Chondrocyte (in vitro differentiated cells): Measurements from ENCODE around the gene MIGA1. TPM values are rescaled to one million over a fixed set of nuclear protein-coding genes. Genes with fewer than 3 reads are reported as not detected.

Experiments
- DNase-seq: peaks from one replicate; pipeline ENCODE4 v3.0.0; 2021; ENCODE audit warnings: mixed read lengths, low spot score
- H3K27ac Mint-ChIP-seq: one replicate; pipeline ENCODE4 v1.8.0; 2021; ENCODE audit warnings: mild to moderate bottlenecking, moderate library complexity, mixed read lengths; ENCODE audit not compliant: unreplicated experiment
- H3K27me3 Mint-ChIP-seq: 2 replicates; pipeline ENCODE4 v1.8.0; 2021; ENCODE audit warnings: low read depth, mixed read lengths
- H3K36me3 Mint-ChIP-seq: 2 replicates; pipeline ENCODE4 v1.8.0; 2021; ENCODE audit warnings: low read depth, mixed read lengths
- H3K4me1 Mint-ChIP-seq: 2 replicates; pipeline ENCODE4 v1.8.0; 2021; ENCODE audit warnings: low read depth, mild to moderate bottlenecking, mixed read lengths
- H3K4me3 Mint-ChIP-seq: one replicate; pipeline ENCODE4 v1.8.0; 2021; ENCODE audit warnings: mild to moderate bottlenecking, moderate library complexity, mixed read lengths; ENCODE audit not compliant: unreplicated experiment
- H3K9me3 Mint-ChIP-seq: 2 replicates; pipeline ENCODE4 v1.8.0; 2021; ENCODE audit warnings: low read depth, mixed read lengths
- CTCF ChIP-seq: fragments of 200-600 bp; sonication (generic); IDR thresholded peaks from 2 replicates; pipeline ENCODE4 v1.5.0; 2021; ENCODE audit warnings: antibody characterized with exemption, mild to moderate bottlenecking, moderate library complexity
- total RNA-seq: library from RNA; stranded (reverse); gene quantifications from 3 replicates; pipeline ENCODE4 v1.2.1, GENCODE V29; 2021

The MIGA1 gene
- total RNA-seq, 1 donor from 2014 or later: 18.6 TPM

GRCh38 chr1:77759071-77760028 lies 20.1 kb upstream of the MIGA1 start, which contains the start of gene USP33:
Gene USP33, minus strand, starts transcription at chr1:77759852. Its CDS starts 18,155 bp downstream, at chr1:77741697.
- no peak for TF ChIP-seq CTCF
- Mint-ChIP-seq H3K36me3 (no peaks in the 10 kb centered on the region), H3K9me3 (no peaks in the 10 kb centered on the region), H3K27me3 (no peaks in the 10 kb centered on the region), H3K4me3 (peak within 1 kb of the TSS; percentile 92), H3K4me1 (peaks cover 34% of the 10 kb centered on the region), H3K27ac (peak within 1 kb of the TSS; percentile 94)
- DNase-seq: no peak

- TF ChIP-seq CTCF: no peak
- H3K4me1 Mint-ChIP-seq: peaks cover 25% of the 10 kb centered on the region
- H3K9me3 Mint-ChIP-seq: no peaks in the 10 kb centered on the region
- no peak overlapping the region for H3K27ac Mint-ChIP-seq
- no peak overlapping the region for H3K4me3 Mint-ChIP-seq
- H3K36me3 Mint-ChIP-seq: no peaks in the 10 kb centered on the region
- DNase-seq: no peak
- no peaks in the 10 kb centered on the region for H3K27me3 Mint-ChIP-seq
Measured at GRCh38 chr1:77762072-77762476, 17.4 kb upstream of the MIGA1 start.

- Mint-ChIP-seq H3K4me1 (no peaks in the 10 kb centered on the region), H3K27ac (no peak overlapping the region), H3K36me3 (no peaks in the 10 kb centered on the region), H3K27me3 (no peaks in the 10 kb centered on the region), H3K4me3 (no peak overlapping the region), H3K9me3 (no peaks in the 10 kb centered on the region)
- TF ChIP-seq CTCF: no peak
- DNase-seq: no peak
Measured at GRCh38 chr1:77768006-77768405, 11.4 kb upstream of the MIGA1 start.

GRCh38 chr1:77776007-77776700 lies 3.3 kb upstream of the MIGA1 start:
- Mint-ChIP-seq H3K9me3 (no peaks in the 10 kb centered on the region), H3K27ac (no peak overlapping the region), H3K36me3 (no peaks in the 10 kb centered on the region), H3K4me1 (peaks cover 21% of the 10 kb centered on the region), H3K4me3 (no peak overlapping the region), H3K27me3 (no peaks in the 10 kb centered on the region)
- TF ChIP-seq CTCF: no peak
- DNase-seq: no peak

GRCh38 chr1:77781683-77782082 lies 2.2 kb downstream of the MIGA1 start:
- no peak for DNase-seq
- H3K4me3 Mint-ChIP-seq: no peak overlapping the region
- H3K36me3 Mint-ChIP-seq: peaks cover 19% of the 10 kb centered on the region
- peaks cover 32% of the 10 kb centered on the region for H3K4me1 Mint-ChIP-seq
- H3K27me3 Mint-ChIP-seq: no peaks in the 10 kb centered on the region
- no peak overlapping the region for H3K27ac Mint-ChIP-seq
- TF ChIP-seq CTCF: no peak
- H3K9me3 Mint-ChIP-seq: no peaks in the 10 kb centered on the region
